Measurements from ENCODE around the gene METTL24. TPM values are rescaled to one million over a fixed set of nuclear protein-coding genes. Genes with fewer than 3 reads are reported as not detected.

METTL24 gene
- total and polyA plus RNA-seq, 2 donors: 4.3 to 19.2 TPM

GRCh38 chr6:110385458-110385863 lies 27.3 kb upstream of the METTL24 start:
- Histone ChIP-seq H3K4me3 (ENCODE audit: low read depth, low read length) (no peak overlapping the region), H3K27ac (ENCODE audit: low read depth) (no peak overlapping the region), H3K36me3 (ENCODE audit: insufficient read depth) (no peaks in the 10 kb centered on the region), H3K4me1 (ENCODE audit: insufficient read depth) (no peaks in the 10 kb centered on the region)
- WGBS: 80% methylated on average over 1 of the region's 1 CpG
- no peak for DNase-seq (ENCODE audit: extremely low spot score)

- no peak overlapping the region for H3K4me3 ChIP-seq (ENCODE audit: low read depth, low read length)
- no peak for DNase-seq (ENCODE audit: extremely low spot score)
- no peak overlapping the region for H3K27ac ChIP-seq (ENCODE audit: low read depth)
- H3K4me1 ChIP-seq (ENCODE audit: insufficient read depth): no peaks in the 10 kb centered on the region
- 68% methylated on average over 9 of the region's 9 CpGs for WGBS
- H3K36me3 ChIP-seq (ENCODE audit: insufficient read depth): no peaks in the 10 kb centered on the region
These were observed 20.4 kb upstream of the METTL24 start for GRCh38 chr6:110378552-110378951.

GRCh38 chr6:110369066-110369465 lies 10.9 kb upstream of the METTL24 start:
- 27% methylated on average over 4 of the region's 4 CpGs for WGBS
- no peak for DNase-seq (ENCODE audit: extremely low spot score)
- H3K27ac ChIP-seq (ENCODE audit: low read depth): no peak overlapping the region
- H3K4me3 ChIP-seq (ENCODE audit: low read depth, low read length): no peak overlapping the region
- no peaks in the 10 kb centered on the region for H3K4me1 ChIP-seq (ENCODE audit: insufficient read depth)
- H3K36me3 ChIP-seq (ENCODE audit: insufficient read depth): no peaks in the 10 kb centered on the region

- Histone ChIP-seq H3K36me3 (ENCODE audit: insufficient read depth) (no peaks in the 10 kb centered on the region), H3K4me1 (ENCODE audit: insufficient read depth) (no peaks in the 10 kb centered on the region), H3K27ac (ENCODE audit: low read depth) (no peak overlapping the region), H3K4me3 (ENCODE audit: low read depth, low read length) (no peak overlapping the region)
- DNase-seq (ENCODE audit: extremely low spot score): no peak
- 76% methylated on average over 2 of the region's 2 CpGs for WGBS
These were observed 10.1 kb upstream of the METTL24 start for GRCh38 chr6:110368284-110368683.

- Histone ChIP-seq H3K4me3 (ENCODE audit: low read depth, low read length) (no peak overlapping the region), H3K4me1 (ENCODE audit: insufficient read depth) (no peaks in the 10 kb centered on the region), H3K36me3 (ENCODE audit: insufficient read depth) (no peaks in the 10 kb centered on the region), H3K27ac (ENCODE audit: low read depth) (no peak overlapping the region)
- 91% methylated on average over 1 of the region's 1 CpG for WGBS
- no peak for DNase-seq (ENCODE audit: extremely low spot score)
These were observed 9.7 kb upstream of the METTL24 start for GRCh38 chr6:110367825-110368224.

- no peaks in the 10 kb centered on the region for H3K36me3 ChIP-seq (ENCODE audit: insufficient read depth)
- H3K4me1 ChIP-seq (ENCODE audit: insufficient read depth): no peaks in the 10 kb centered on the region
- 87% methylated on average over 2 of the region's 2 CpGs for WGBS
- H3K27ac ChIP-seq (ENCODE audit: low read depth): no peak overlapping the region
- no peak for DNase-seq (ENCODE audit: extremely low spot score)
- no peak overlapping the region for H3K4me3 ChIP-seq (ENCODE audit: low read depth, low read length)
These were observed 8.8 kb upstream of the METTL24 start for GRCh38 chr6:110366975-110367374.

- Histone ChIP-seq H3K4me1 (ENCODE audit: insufficient read depth) (no peaks in the 10 kb centered on the region), H3K4me3 (ENCODE audit: low read depth, low read length) (no peak overlapping the region), H3K27ac (ENCODE audit: low read depth) (no peak overlapping the region), H3K36me3 (ENCODE audit: insufficient read depth) (no peaks in the 10 kb centered on the region)
- DNase-seq (ENCODE audit: extremely low spot score): no peak
- 88% methylated on average over 2 of the region's 2 CpGs for WGBS
These were observed 8.1 kb upstream of the METTL24 start for GRCh38 chr6:110366256-110366655.

GRCh38 chr6:110364364-110365105 lies 6.4 kb upstream of the METTL24 start:
- no peak for DNase-seq (ENCODE audit: extremely low spot score)
- 70% methylated on average over 5 of the region's 5 CpGs for WGBS
- H3K4me3 ChIP-seq (ENCODE audit: low read depth, low read length): no peak overlapping the region
- H3K4me1 ChIP-seq (ENCODE audit: insufficient read depth): no peaks in the 10 kb centered on the region
- H3K36me3 ChIP-seq (ENCODE audit: insufficient read depth): no peaks in the 10 kb centered on the region
- no peak overlapping the region for H3K27ac ChIP-seq (ENCODE audit: low read depth)

- Histone ChIP-seq H3K27ac (ENCODE audit: low read depth) (no peak overlapping the region), H3K4me3 (ENCODE audit: low read depth, low read length) (no peak overlapping the region), H3K4me1 (ENCODE audit: insufficient read depth) (no peaks in the 10 kb centered on the region), H3K36me3 (ENCODE audit: insufficient read depth) (no peaks in the 10 kb centered on the region)
- WGBS: 59% methylated on average over 3 of the region's 3 CpGs
- DNase-seq (ENCODE audit: extremely low spot score): no peak
These were observed 5.6 kb upstream of the METTL24 start for GRCh38 chr6:110363748-110364147.

- H3K4me3 ChIP-seq (ENCODE audit: low read depth, low read length): no peak overlapping the region
- no peak overlapping the region for H3K27ac ChIP-seq (ENCODE audit: low read depth)
- 75% methylated on average over 3 of the region's 3 CpGs for WGBS
- DNase-seq (ENCODE audit: extremely low spot score): no peak
- no peaks in the 10 kb centered on the region for H3K36me3 ChIP-seq (ENCODE audit: insufficient read depth)
- H3K4me1 ChIP-seq (ENCODE audit: insufficient read depth): no peaks in the 10 kb centered on the region
These were observed 2.5 kb upstream of the METTL24 start for GRCh38 chr6:110360676-110361075.

- Histone ChIP-seq H3K4me3 (ENCODE audit: low read depth, low read length) (no peak overlapping the region), H3K36me3 (ENCODE audit: insufficient read depth) (no peaks in the 10 kb centered on the region), H3K27ac (ENCODE audit: low read depth) (no peak overlapping the region), H3K4me1 (ENCODE audit: insufficient read depth) (no peaks in the 10 kb centered on the region)
- no peak for DNase-seq (ENCODE audit: extremely low spot score)
- 57% methylated on average over 5 of the region's 5 CpGs for WGBS
These were observed 1.4 kb upstream of the METTL24 start for GRCh38 chr6:110359556-110359955.

GRCh38 chr6:110358553-110359160 lies 508 bp upstream of the METTL24 start:
- Histone ChIP-seq H3K36me3 (ENCODE audit: insufficient read depth) (no peaks in the 10 kb centered on the region), H3K4me1 (ENCODE audit: insufficient read depth) (no peaks in the 10 kb centered on the region), H3K27ac (ENCODE audit: low read depth) (peak overlapping the region; percentile 87), H3K4me3 (ENCODE audit: low read depth, low read length) (peak overlapping the region; percentile 81)
- 34% methylated on average over 13 of the region's 13 CpGs for WGBS
- no peak for DNase-seq (ENCODE audit: extremely low spot score)

- Histone ChIP-seq H3K27ac (ENCODE audit: low read depth) (peak overlapping the region; percentile 87), H3K4me1 (ENCODE audit: insufficient read depth) (no peaks in the 10 kb centered on the region), H3K4me3 (ENCODE audit: low read depth, low read length) (peak overlapping the region; percentile 81), H3K36me3 (ENCODE audit: insufficient read depth) (no peaks in the 10 kb centered on the region)
- WGBS: 20% methylated on average over 14 of the region's 14 CpGs
- DNase-seq (ENCODE audit: extremely low spot score): no peak
These were observed 868 bp downstream of the METTL24 start for GRCh38 chr6:110357298-110357663.

GRCh38 chr6:110356778-110357177 lies 1.4 kb downstream of the METTL24 start:
- Histone ChIP-seq H3K27ac (ENCODE audit: low read depth) (peak overlapping the region; percentile 26), H3K4me3 (ENCODE audit: low read depth, low read length) (no peak overlapping the region), H3K4me1 (ENCODE audit: insufficient read depth) (no peaks in the 10 kb centered on the region), H3K36me3 (ENCODE audit: insufficient read depth) (no peaks in the 10 kb centered on the region)
- WGBS: 37% methylated on average over 15 of the region's 15 CpGs
- no peak for DNase-seq (ENCODE audit: extremely low spot score)
